K562 (cell line): Measurements from ENCODE around the gene FHL1. TPM values are rescaled to one million over a fixed set of nuclear protein-coding genes. Genes with fewer than 3 reads are reported as not detected.

Experiments used
- BRD9 ChIP-seq: fragments of 450-650 bp; IDR thresholded peaks from 2 replicates; pipeline ENCODE4 v1.6.1; 2018; ENCODE audit warnings: low read depth; ENCODE audit not compliant: partially characterized antibody
- EP400 ChIP-seq: fragments of 450-650 bp; IDR thresholded peaks from 2 replicates; pipeline ENCODE4 v1.6.1; 2017; ENCODE audit warnings: antibody characterized with exemption, mild to moderate bottlenecking, moderate library complexity
- GABPA ChIP-seq: fragments of 200-800 bp; sonication (Bioruptor generic); conservative IDR thresholded peaks from 2 replicates; pipeline ENCODE4 v1.6.1; 2016; ENCODE audit warnings: low read depth, missing genetic modification characterization, missing compliant biosample characterization
- HDAC1 ChIP-seq, 2 experiments: fragments of 450-650 bp; IDR thresholded peaks; 2 replicates each; pipeline ENCODE4 v1.6.1; 2016 to 2017; ENCODE audit warnings: inconsistent platforms in 1 of 2, mild to moderate bottlenecking in 1 of 2, moderate library complexity in 1 of 2
- MAFF ChIP-seq: IDR thresholded peaks from 2 replicates; pipeline ENCODE4 v1.6.1; 2012; ENCODE audit warnings: low read length, improper control_type of control experiment
- NFIC ChIP-seq: fragments of 450-650 bp; IDR thresholded peaks from 2 replicates; pipeline ENCODE4 v1.6.1; 2017; ENCODE audit warnings: mild to moderate bottlenecking, inconsistent platforms
- NRF1 ChIP-seq, 2 experiments: fragments of 450-650 bp; IDR thresholded peaks in 1 of 2; conservative IDR thresholded peaks in 1 of 2; 2 replicates each; pipeline ENCODE4 v1.6.1; 2014; ENCODE audit warnings: mild to moderate bottlenecking in 2 of 2
- RBM17 ChIP-seq: fragments of 200-400 bp; formaldehyde crosslinking; IDR thresholded peaks from 2 replicates; pipeline ENCODE4 v1.6.1; 2017; ENCODE audit warnings: low read depth, mild to moderate bottlenecking, low read length, borderline replicate concordance
- ZNF239 ChIP-seq: fragments of 250-450 bp; sonication (Bioruptor Pico); IDR thresholded peaks from 2 replicates; pipeline ENCODE4 v1.4.0; 2020; ENCODE audit warnings: mild to moderate bottlenecking
- ZNF316 ChIP-seq: fragments of 450-650 bp; IDR thresholded peaks from 2 replicates; pipeline ENCODE4 v1.6.1; 2016
- polyA plus RNA-seq, 8 experiments: library from polyadenylated mRNA; depleted of rRNA in 4 of 8; stranded (reverse) in 5 of 8; unstranded in 3 of 8; fragments of >200 nt; fragmentation: Nextera tagmentation in 2 of 8; fragmentation: Illumina TruSeq in 1 of 8; extraction: Ambion mirVana in 2 of 8; extraction: Trizol in 1 of 8; gene quantifications; 2 replicates each; pipeline versions ENCODE4 v1.2.1 to v1.2.3, GENCODE V29; 2011 to 2014; ENCODE audit warnings: inconsistent platforms in 1 of 8, missing spikeins in 1 of 8
- total RNA-seq, 7 experiments: library from RNA; depleted of rRNA in 6 of 7; stranded (reverse); fragments of >200 nt in 6 of 7; fragmentation: Illumina TruSeq in 2 of 7; extraction: Trizol in 2 of 7; gene quantifications; 2 replicates each; pipeline versions ENCODE4 v1.2.1 to v1.2.3, GENCODE V29; 2011 to 2021; ENCODE audit warnings: low replicate concordance in 1 of 7
- TF ChIP-seq, protein P1 (sequence below): fragments of 250-450 bp; sonication (Bioruptor Pico); IDR thresholded peaks from 2 replicates; pipeline ENCODE4 v1.8.0; 2022; ENCODE audit warnings: moderate library complexity, mild to moderate bottlenecking, inconsistent platforms
- TF ChIP-seq, protein P2 (sequence below): sonication (generic); formaldehyde crosslinking; IDR thresholded peaks from 2 replicates; pipeline ENCODE4 v1.8.1; 2023; ENCODE audit warnings: missing genetic modification reagents, mild to moderate bottlenecking, borderline replicate concordance

Gene FHL1
- total and polyA plus RNA-seq, 9 of the 15 experiments (the other 6 are each of a cell fraction or from before 2014, with no cell fraction given): 0.03 to 3.0 (median 0.13) TPM; not detected in 1

DNA sequence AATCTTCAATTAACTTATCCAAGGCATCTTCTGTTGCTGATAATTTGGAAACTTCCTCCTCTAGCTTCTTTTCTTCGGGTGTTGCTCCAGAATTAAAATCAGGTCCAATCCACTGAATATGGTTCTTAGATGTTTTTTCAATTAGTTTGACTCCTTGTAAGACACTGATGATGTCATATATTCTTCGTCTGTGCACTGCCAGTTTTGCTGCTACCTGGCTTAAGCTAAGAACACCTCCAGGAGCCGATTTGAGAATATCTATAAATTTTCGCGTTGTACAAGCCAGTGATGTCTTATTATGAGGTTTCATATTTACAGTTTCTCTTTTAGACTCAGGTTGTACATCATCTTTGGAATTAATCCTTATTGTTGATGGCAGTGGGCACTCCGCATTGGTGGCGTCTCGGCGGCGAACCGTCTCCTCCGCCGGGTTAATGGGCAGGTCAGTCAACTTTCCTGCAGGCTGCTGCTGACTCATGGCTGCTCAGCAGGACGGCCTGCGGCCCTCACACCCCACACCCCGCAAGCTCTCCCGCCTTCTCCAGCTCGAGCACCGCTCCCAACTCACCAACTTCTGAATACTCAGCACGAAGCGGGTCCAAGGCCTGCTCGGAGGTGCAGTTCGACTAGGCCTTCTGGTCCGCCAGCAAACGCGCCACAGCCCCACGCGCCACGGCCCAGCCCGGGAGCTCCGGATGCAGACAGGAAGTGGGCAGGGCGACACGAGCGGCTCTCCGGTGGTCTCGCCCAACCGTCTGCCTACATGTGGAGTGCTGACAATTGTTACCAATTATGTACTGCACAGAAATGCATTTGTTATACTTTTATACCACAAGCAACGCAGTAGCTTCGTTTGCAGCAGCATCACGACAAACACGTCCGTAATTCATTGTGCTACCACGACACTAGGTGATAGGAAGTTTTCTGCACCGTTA, 49.2 kb upstream of the FHL1 start (continued):
- TF ChIP-seq, protein P1, sequence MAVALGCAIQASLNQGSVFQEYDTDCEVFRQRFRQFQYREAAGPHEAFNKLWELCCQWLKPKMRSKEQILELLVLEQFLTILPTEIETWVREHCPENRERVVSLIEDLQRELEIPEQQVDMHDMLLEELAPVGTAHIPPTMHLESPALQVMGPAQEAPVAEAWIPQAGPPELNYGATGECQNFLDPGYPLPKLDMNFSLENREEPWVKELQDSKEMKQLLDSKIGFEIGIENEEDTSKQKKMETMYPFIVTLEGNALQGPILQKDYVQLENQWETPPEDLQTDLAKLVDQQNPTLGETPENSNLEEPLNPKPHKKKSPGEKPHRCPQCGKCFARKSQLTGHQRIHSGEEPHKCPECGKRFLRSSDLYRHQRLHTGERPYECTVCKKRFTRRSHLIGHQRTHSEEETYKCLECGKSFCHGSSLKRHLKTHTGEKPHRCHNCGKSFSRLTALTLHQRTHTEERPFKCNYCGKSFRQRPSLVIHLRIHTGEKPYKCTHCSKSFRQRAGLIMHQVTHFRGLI (CRISPR knock-in tag): no peak
- TF ChIP-seq BRD9 (no peak), RBM17 (no peak), NFIC (0 out of 2 replicates have a peak, but pooled peaks have one; percentile 2), HDAC1 (IDR thresholded peaks at IDR 0.05) (peak in 1 of 2 experiments; percentile 34; a peak in 1 of 4 replicates), NRF1 (conservative IDR thresholded peaks at IDR 0.05 in 1 of 2, IDR thresholded peaks at IDR 0.05 in 1 of 2) (peak; percentile 46 to 57; a peak in 3 of 4 replicates), ZNF239 (CRISPR knock-in tag) (no peak), EP400 (peak; percentile 55), GABPA (tag) (no peak), ZNF316 (peak; percentile 93), MAFF (peak; percentile 39; the same call in 1 of the 2 replicates)
- TF ChIP-seq, protein P2, sequence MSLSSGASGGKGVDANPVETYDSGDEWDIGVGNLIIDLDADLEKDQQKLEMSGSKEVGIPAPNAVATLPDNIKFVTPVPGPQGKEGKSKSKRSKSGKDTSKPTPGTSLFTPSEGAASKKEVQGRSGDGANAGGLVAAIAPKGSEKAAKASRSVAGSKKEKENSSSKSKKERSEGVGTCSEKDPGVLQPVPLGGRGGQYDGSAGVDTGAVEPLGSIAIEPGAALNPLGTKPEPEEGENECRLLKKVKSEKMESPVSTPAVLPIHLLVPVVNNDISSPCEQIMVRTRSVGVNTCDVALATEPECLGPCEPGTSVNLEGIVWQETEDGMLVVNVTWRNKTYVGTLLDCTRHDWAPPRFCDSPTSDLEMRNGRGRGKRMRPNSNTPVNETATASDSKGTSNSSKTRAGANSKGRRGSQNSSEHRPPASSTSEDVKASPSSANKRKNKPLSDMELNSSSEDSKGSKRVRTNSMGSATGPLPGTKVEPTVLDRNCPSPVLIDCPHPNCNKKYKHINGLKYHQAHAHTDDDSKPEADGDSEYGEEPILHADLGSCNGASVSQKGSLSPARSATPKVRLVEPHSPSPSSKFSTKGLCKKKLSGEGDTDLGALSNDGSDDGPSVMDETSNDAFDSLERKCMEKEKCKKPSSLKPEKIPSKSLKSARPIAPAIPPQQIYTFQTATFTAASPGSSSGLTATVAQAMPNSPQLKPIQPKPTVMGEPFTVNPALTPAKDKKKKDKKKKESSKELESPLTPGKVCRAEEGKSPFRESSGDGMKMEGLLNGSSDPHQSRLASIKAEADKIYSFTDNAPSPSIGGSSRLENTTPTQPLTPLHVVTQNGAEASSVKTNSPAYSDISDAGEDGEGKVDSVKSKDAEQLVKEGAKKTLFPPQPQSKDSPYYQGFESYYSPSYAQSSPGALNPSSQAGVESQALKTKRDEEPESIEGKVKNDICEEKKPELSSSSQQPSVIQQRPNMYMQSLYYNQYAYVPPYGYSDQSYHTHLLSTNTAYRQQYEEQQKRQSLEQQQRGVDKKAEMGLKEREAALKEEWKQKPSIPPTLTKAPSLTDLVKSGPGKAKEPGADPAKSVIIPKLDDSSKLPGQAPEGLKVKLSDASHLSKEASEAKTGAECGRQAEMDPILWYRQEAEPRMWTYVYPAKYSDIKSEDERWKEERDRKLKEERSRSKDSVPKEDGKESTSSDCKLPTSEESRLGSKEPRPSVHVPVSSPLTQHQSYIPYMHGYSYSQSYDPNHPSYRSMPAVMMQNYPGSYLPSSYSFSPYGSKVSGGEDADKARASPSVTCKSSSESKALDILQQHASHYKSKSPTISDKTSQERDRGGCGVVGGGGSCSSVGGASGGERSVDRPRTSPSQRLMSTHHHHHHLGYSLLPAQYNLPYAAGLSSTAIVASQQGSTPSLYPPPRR (CRISPR knock-in tag): no peak
